Liver (tissue), 3 donors: Measurements from ENCODE around the gene SERPINF2.

ENCODE experiments used
- CTCF ChIP-seq: fragments of 150-350 bp; IDR thresholded peaks from 2 replicates; pipeline ENCODE4 v1.5.1; 2017; ENCODE audit warnings: improper control_type of control experiment, low read depth, low read length; ENCODE audit not compliant: missing input control
- MAX ChIP-seq: IDR thresholded peaks from 2 replicates; pipeline ENCODE4 v1.6.1; 2016; ENCODE audit warnings: antibody characterized with exemption
- NR2F2 ChIP-seq: IDR thresholded peaks from 2 replicates; pipeline ENCODE4 v1.6.1; 2016; ENCODE audit warnings: antibody characterized with exemption
- REST ChIP-seq: IDR thresholded peaks from 2 replicates; pipeline ENCODE4 v1.6.1; 2016; ENCODE audit warnings: antibody characterized with exemption, mild to moderate bottlenecking
- SP1 ChIP-seq: IDR thresholded peaks from 2 replicates; pipeline ENCODE4 v1.6.1; 2018; ENCODE audit warnings: antibody characterized with exemption, mild to moderate bottlenecking
- TAF1 ChIP-seq: conservative IDR thresholded peaks from 2 replicates; pipeline ENCODE4 v1.6.1; 2016; ENCODE audit warnings: antibody characterized with exemption, mild to moderate bottlenecking
- YY1 ChIP-seq: IDR thresholded peaks from 2 replicates; pipeline ENCODE4 v1.6.1; 2016; ENCODE audit warnings: antibody characterized with exemption, mild to moderate bottlenecking
- ZBTB33 ChIP-seq: IDR thresholded peaks from 2 replicates; pipeline ENCODE4 v1.6.1; 2016; ENCODE audit warnings: antibody characterized with exemption
- donor health status: healthy.
- donor health status: healthy.

- no peak for TF ChIP-seq CTCF
- TF ChIP-seq REST: no peak
- TF ChIP-seq YY1: no peak
- no peak for TF ChIP-seq ZBTB33
- no peak for TF ChIP-seq MAX
- TF ChIP-seq NR2F2: no peak
- no peak for TF ChIP-seq TAF1
- no peak for TF ChIP-seq SP1
Measured at GRCh38 chr17:1773696-1774181, 31.1 kb downstream of the SERPINF2 start.
